CD4-positive, alpha-beta T cell (primary cell): ENCODE measurements around the gene SOX13. TPM values are rescaled to one million over a fixed set of nuclear protein-coding genes. Genes with fewer than 3 reads are reported as not detected.

Experiments used
- ATAC-seq: fragments of 200-7000 bp; cut with Tn5 transposase; one replicate; pipeline ENCODE4 v1.10.0; 2022; ENCODE audit warnings: mild to moderate bottlenecking; ENCODE audit not compliant: poor library complexity
- CTCF ChIA-PET: fragments of 350-600 bp; sonication (Branson Sonifier 250); formaldehyde crosslinking; loops from one replicate; lab custom pipeline; 2021; ENCODE audit warnings: antibody characterized with exemption, inconsistent platforms; lab: Charles Lee
- POLR2A ChIA-PET: fragments of 350-600 bp; sonication (Branson Sonifier 250); formaldehyde crosslinking; loops from one replicate; lab custom pipeline; 2021; ENCODE audit warnings: antibody characterized with exemption, inconsistent platforms; lab: Charles Lee
- DNase-seq, 14 experiments: peaks; one replicate each; pipeline ENCODE4 v3.0.0-alpha.2; 2013 to 2020; ENCODE audit warnings: mixed read lengths in 2 of 14
- H3K27ac ChIP-seq, 2 donors: one replicate each; pipeline versions ENCODE4 v1.5.1 to v1.7.0; 2013; ENCODE audit warnings: low read length in 2 of 2, low read depth in 1 of 2, mild to moderate bottlenecking in 1 of 2
- H3K27me3 ChIP-seq, 2 experiments: 1 replicate in 1 of 2; 2 replicates in 1 of 2; pipeline versions ENCODE4 v1.6.1 to v1.7.0; 2013; ENCODE audit warnings: low read length in 2 of 2, control low read depth in 1 of 2, mild to moderate bottlenecking in 1 of 2, moderate library complexity in 1 of 2; ENCODE audit not compliant: insufficient read depth in 2 of 2, control insufficient read depth in 1 of 2
- H3K36me3 ChIP-seq: one replicate; pipeline ENCODE4 v1.6.1; 2013; ENCODE audit warnings: low read length, control low read depth; ENCODE audit not compliant: insufficient read depth
- H3K4me1 ChIP-seq: one replicate; pipeline ENCODE4 v1.6.1; 2013; ENCODE audit warnings: low read length, control low read depth; ENCODE audit not compliant: insufficient read depth
- H3K4me3 ChIP-seq: one replicate; pipeline ENCODE4 v1.5.1; 2013; ENCODE audit warnings: mild to moderate bottlenecking, low read length, moderate library complexity
- H3K9me3 ChIP-seq, 2 experiments: 1 replicate in 1 of 2; 2 replicates in 1 of 2; pipeline versions ENCODE4 v1.6.1 to v1.7.0; 2013; ENCODE audit warnings: low read length in 2 of 2, mild to moderate bottlenecking in 2 of 2, control low read depth in 1 of 2, moderate library complexity in 1 of 2; ENCODE audit not compliant: control insufficient read depth in 1 of 2, insufficient read depth in 1 of 2
- H3K27ac Mint-ChIP-seq: one replicate; pipeline ENCODE4 v1.8.0; 2020; ENCODE audit warnings: mixed read lengths
- H3K27me3 Mint-ChIP-seq: one replicate; pipeline ENCODE4 v1.8.0; 2021; ENCODE audit warnings: mixed read lengths
- H3K36me3 Mint-ChIP-seq: one replicate; pipeline ENCODE4 v1.8.0; 2021; ENCODE audit warnings: low read depth, mixed read lengths
- H3K4me1 Mint-ChIP-seq: one replicate; pipeline ENCODE4 v1.8.0; 2021; ENCODE audit warnings: low read depth, mixed read lengths
- H3K4me3 Mint-ChIP-seq: one replicate; pipeline ENCODE4 v1.8.0; 2020; ENCODE audit warnings: mild to moderate bottlenecking, mixed read lengths
- H3K9me3 Mint-ChIP-seq: one replicate; pipeline ENCODE4 v1.8.0; 2020; ENCODE audit warnings: mixed read lengths
- CTCF ChIP-seq: fragments of 200-600 bp; IDR thresholded peaks from one replicate; pipeline ENCODE4 v1.8.0; 2022; ENCODE audit warnings: antibody characterized with exemption, mild to moderate bottlenecking
- intact Hi-C, 2 experiments: fragments of 100-400 bp; cut with DNase I in 1 of 2; cut with micrococcal nuclease in 1 of 2; formaldehyde crosslinking; loops; one replicate each; pipeline versions ENCODE4 v1.15.1 to v1.9.0; 2023 to 2025; cut with DNase I, micrococcal nuclease
- total RNA-seq, 174 experiments: library from RNA in 2 of 174; stranded (reverse) in 2 of 174; gene quantifications; one replicate each; pipeline ENCODE4 v1.2.3 and lab custom pipeline; 2021 to 2026

SOX13 gene
- total RNA-seq, 2 experiments from 2014 or later, result 1.8 to 1.9 TPM

DNA sequence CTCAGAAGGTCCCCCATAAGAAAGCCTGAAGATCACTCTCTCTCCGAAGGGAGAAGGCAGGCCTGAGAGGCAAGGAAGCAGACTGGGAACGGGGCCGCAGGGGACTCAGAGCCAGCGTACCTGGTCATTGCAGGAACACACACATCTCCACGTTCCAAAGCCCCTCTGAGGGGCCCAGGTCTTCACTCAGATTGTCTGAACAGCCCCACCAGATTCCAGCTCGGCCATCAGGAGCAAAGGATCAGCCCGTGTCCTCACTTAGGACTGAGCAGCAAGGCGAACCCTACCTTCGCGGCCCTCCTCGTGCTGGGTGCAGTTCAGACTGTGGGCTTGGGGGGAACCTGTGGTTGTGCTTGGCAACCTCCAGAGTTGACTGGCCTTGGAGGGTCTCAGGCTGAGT lies 43.9 kb upstream of the SOX13 start:
- Mint-ChIP-seq H3K36me3 (no peaks in the 10 kb centered on the region), H3K27me3 (peaks cover 33% of the 10 kb centered on the region), H3K4me1 (no peaks in the 10 kb centered on the region), H3K4me3 (no peak overlapping the region), H3K27ac (no peak overlapping the region), H3K9me3 (no peaks in the 10 kb centered on the region)
- ChIA-PET POLR2A (no interaction called here), CTCF (no interaction called here)
- Histone ChIP-seq H3K36me3 (no peaks in the 10 kb centered on the region), H3K27ac (no peak overlapping the region), H3K4me3 (no peak overlapping the region), H3K9me3 (no peaks in the 10 kb centered on the region), H3K4me1 (no peaks in the 10 kb centered on the region), H3K27me3 (peaks cover 2 to 16% of the 10 kb centered on the region in 2 experiments)
- ATAC-seq, result no peak
- DNase-seq, result no peak
- no peak for TF ChIP-seq CTCF
- intact Hi-C loops, result no loop called here

GRCh38 chr1:204031098-204031710 lies 41.7 kb upstream of the SOX13 start:
- no peak overlapping the region for H3K4me3 ChIP-seq
- POLR2A ChIA-PET, result no interaction called here
- H3K27me3 Mint-ChIP-seq, result peaks cover 22% of the 10 kb centered on the region
- no peaks in the 10 kb centered on the region for H3K9me3 ChIP-seq
- peaks cover 2 to 13% of the 10 kb centered on the region in 2 experiments for H3K27me3 ChIP-seq
- no peak for DNase-seq
- H3K27ac Mint-ChIP-seq, result no peak overlapping the region
- CTCF ChIA-PET, result no interaction called here
- no peaks in the 10 kb centered on the region for H3K9me3 Mint-ChIP-seq
- H3K4me1 Mint-ChIP-seq, result no peaks in the 10 kb centered on the region
- no peaks in the 10 kb centered on the region for H3K36me3 ChIP-seq
- H3K4me1 ChIP-seq, result no peaks in the 10 kb centered on the region
- ATAC-seq, result no peak
- H3K36me3 Mint-ChIP-seq, result no peaks in the 10 kb centered on the region
- intact Hi-C loops, result no loop called here
- TF ChIP-seq CTCF, result no peak
- no peak overlapping the region for H3K27ac ChIP-seq
- no peak overlapping the region for H3K4me3 Mint-ChIP-seq

DNA sequence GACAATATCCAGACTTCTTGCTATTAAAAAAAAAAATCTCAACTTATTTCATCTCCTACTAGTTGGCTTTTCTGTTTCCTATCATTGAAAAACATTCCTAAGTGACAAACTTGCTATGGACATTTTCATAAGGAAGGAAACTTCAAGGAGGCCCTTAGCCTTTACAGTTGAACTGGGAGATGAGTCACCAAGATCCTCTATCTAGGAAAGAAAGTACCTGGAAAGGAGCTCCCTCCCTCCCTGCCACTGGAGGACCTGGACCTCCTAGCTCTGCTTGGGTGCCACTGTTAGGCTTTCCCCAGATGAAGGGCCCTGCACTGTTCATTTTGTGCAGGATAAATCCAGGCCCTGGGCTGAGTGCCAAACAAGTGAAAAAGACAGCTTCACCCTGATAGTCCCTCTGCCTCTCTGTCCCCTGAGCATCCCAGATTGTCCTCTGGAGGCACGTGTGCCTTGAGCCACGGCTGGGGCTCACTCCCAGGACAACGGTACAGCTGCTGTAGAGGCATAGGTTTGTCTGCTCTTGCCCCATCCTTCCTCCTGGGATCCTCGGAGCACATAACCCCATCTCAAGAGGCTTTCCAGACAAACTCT lies 40.2 kb upstream of the SOX13 start:
- no peak overlapping the region for H3K4me3 Mint-ChIP-seq
- H3K9me3 Mint-ChIP-seq, result no peaks in the 10 kb centered on the region
- no peak overlapping the region for H3K27ac Mint-ChIP-seq
- TF ChIP-seq CTCF, result no peak
- no peaks in the 10 kb centered on the region for H3K9me3 ChIP-seq
- H3K27ac ChIP-seq, result no peak overlapping the region
- no peaks in the 10 kb centered on the region for H3K4me1 ChIP-seq
- no peaks in the 10 kb centered on the region for H3K36me3 ChIP-seq
- no peak for DNase-seq
- ChIA-PET CTCF (no interaction called here), POLR2A (no interaction called here)
- H3K36me3 Mint-ChIP-seq, result no peaks in the 10 kb centered on the region
- intact Hi-C loops, result no loop called here
- no peak overlapping the region for H3K4me3 ChIP-seq
- peaks cover 2 to 13% of the 10 kb centered on the region in 2 experiments for H3K27me3 ChIP-seq
- H3K27me3 Mint-ChIP-seq, result peaks cover 14% of the 10 kb centered on the region
- H3K4me1 Mint-ChIP-seq, result no peaks in the 10 kb centered on the region
- ATAC-seq, result no peak
